ENCODE measurements around the gene IER5.

GRCh38 chr1:181040284-181040865 is 48.1 kb upstream of the IER5 start:
- TF ChIP-seq, protein P1, sequence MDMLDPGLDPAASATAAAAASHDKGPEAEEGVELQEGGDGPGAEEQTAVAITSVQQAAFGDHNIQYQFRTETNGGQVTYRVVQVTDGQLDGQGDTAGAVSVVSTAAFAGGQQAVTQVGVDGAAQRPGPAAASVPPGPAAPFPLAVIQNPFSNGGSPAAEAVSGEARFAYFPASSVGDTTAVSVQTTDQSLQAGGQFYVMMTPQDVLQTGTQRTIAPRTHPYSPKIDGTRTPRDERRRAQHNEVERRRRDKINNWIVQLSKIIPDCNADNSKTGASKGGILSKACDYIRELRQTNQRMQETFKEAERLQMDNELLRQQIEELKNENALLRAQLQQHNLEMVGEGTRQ (CRISPR knock-in tag; IDR thresholded peaks at IDR 0.05), result no peak
- TF ChIP-seq USF1 (CRISPR knock-in tag; IDR thresholded peaks at IDR 0.05), result no peak
